Epidermal melanocyte (primary cell): Measurements from ENCODE around the gene IL6R.

Source experiments
- DNase-seq: peaks from one replicate; pipeline ENCODE4 v3.0.0; 2011; ENCODE audit warnings: low spot score; ENCODE audit not compliant: insufficient read length

IL6R gene

DNA sequence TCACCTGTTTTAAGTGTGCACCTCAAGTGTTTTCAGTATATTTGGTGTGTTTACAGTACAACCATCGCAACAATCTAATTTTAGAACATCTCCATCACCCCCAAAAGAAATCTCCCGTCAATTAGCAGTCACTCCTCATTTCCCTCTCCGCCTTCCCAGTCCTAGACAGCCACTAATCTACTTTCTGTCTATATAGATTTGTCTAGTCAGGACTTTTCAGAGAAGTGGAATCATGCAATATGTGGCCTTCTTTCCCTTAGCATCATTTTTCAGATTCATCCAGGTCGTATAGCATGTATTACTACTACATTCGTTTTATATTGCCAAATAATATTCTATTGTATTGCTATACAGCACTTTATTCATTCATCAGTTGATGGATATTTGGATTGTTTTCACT lies 98.8 kb downstream of the IL6R start:
- DNase-seq = no peak

DNA sequence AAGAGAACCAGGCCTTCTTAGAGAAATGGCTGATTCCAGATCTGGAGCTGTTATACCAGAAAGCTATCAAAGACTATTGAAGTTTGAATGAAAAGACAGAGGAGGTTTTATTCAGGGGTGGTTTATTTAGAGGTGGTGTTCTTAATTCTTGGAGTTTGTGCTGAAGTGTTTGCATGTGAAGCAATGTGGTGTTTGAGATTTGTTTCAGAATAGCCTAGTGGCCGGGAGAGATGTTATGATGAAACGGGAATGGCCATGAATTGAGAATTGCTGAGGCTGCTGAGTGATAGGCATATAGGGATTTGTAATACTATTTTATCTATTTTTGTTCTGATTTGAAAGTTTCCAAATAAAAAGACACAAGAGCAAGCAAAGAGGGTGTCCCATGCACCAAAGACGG lies 107.6 kb downstream of the IL6R start:
- no peak for DNase-seq

DNA sequence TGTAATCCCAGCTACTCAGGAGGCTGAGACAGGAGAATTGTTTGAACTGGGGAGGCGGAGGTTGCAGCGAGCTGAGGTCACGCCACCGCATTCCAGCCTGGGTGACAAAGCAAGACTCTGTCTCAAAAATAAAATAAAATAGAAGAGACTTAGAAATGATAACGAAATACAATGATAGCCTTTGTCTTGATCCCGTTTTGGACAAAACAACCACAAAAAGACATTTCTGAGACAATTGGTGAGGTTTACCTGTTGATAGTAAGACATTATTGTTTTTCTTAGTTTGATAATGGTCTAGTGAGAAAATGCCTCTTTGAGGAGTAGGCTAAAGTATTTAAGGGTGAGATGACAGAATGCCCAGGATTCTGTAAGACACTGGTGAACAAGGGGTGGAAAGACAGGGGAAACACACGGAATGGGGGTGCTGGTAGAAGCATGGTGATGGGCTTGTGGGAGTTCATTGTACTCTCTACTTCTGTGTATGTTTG lies 109.0 kb downstream of the IL6R start:
- no peak for DNase-seq

DNA sequence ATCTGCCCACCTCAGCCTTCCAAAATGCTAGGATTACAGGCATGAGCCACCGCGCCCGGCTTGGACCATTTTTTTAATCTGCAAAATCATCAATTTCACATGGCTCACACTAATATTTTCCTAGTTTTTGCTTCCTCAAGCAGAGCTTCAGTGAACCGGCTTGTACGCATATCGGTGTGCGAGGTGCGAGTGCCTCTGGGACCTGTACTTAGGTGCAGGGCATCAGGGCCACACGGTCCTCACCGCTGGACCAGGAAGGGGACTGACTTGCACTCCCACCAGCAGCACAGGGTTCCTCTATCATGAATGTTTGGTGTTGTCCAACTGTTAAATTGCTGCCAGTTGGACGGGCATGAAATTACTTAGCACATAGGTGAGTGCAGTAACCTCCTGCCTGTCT lies 112.5 kb downstream of the IL6R start:
- DNase-seq = no peak
